ENCODE results near the gene SLC25A24.
"Not testable (repeated sequence)": the region's sequence is repeated elsewhere in the genome, so short reads cannot be mapped to it uniquely, and the experiment has no call there.

The SLC25A24 gene

GRCh38 chr1:108140177-108140576, 60.0 kb downstream of the SLC25A24 start:
- TF ChIP-seq CTCF (IDR thresholded peaks at IDR 0.05; ENCODE audit: insufficient read depth, low read depth, low read length, missing control alignments), result no peak
- H3K4me3 ChIP-seq (ENCODE audit: low read length), result no peak overlapping the region
- no peak for DNase-seq (ENCODE audit: low read depth)

- not testable (repeated sequence) for DNase-seq (ENCODE audit: low read depth); H3K4me3 ChIP-seq (ENCODE audit: low read length)
Measured at GRCh38 chr1:108139555-108139954, 60.6 kb downstream of the SLC25A24 start.

GRCh38 chr1:108133148-108133547, 67.0 kb downstream of the SLC25A24 start:
- DNase-seq (ENCODE audit: low read depth); H3K4me3 ChIP-seq (ENCODE audit: low read length): not testable (repeated sequence)

GRCh38 chr1:108132367-108132766, 67.8 kb downstream of the SLC25A24 start:
- not testable (repeated sequence) for DNase-seq (ENCODE audit: low read depth)

GRCh38 chr1:108131281-108131680, 68.9 kb downstream of the SLC25A24 start:
- not testable (repeated sequence) for DNase-seq (ENCODE audit: low read depth); H3K4me3 ChIP-seq (ENCODE audit: low read length)

More at GRCh38 chr1:108132367-108132766, 67.8 kb downstream of the SLC25A24 start:
- not testable (repeated sequence) for H3K4me3 ChIP-seq (ENCODE audit: low read length)

GRCh38 chr1:108130794-108131193, 69.3 kb downstream of the SLC25A24 start:
- DNase-seq (ENCODE audit: low read depth), result no peak
- TF ChIP-seq CTCF (IDR thresholded peaks at IDR 0.05; ENCODE audit: insufficient read depth, low read depth, low read length, missing control alignments), result no peak
- no peak overlapping the region for H3K4me3 ChIP-seq (ENCODE audit: low read length)

- DNase-seq (ENCODE audit: low read depth), result no peak
- no peak overlapping the region for H3K4me3 ChIP-seq (ENCODE audit: low read length)
- no peak for TF ChIP-seq CTCF (IDR thresholded peaks at IDR 0.05; ENCODE audit: insufficient read depth, low read depth, low read length, missing control alignments)
Measured at GRCh38 chr1:108129999-108130398, 70.1 kb downstream of the SLC25A24 start.

- peak; percentile 97 for TF ChIP-seq CTCF (IDR thresholded peaks at IDR 0.05; ENCODE audit: insufficient read depth, low read depth, low read length, missing control alignments)
- peak; percentile 79 for DNase-seq (ENCODE audit: low read depth)
- no peak overlapping the region for H3K4me3 ChIP-seq (ENCODE audit: low read length)
Measured at GRCh38 chr1:108125312-108126138, 74.6 kb downstream of the SLC25A24 start.

- H3K4me3 ChIP-seq (ENCODE audit: low read length), result no peak overlapping the region
- DNase-seq (ENCODE audit: low read depth), result no peak
- no peak for TF ChIP-seq CTCF (IDR thresholded peaks at IDR 0.05; ENCODE audit: insufficient read depth, low read depth, low read length, missing control alignments)
Measured at GRCh38 chr1:108124622-108125311, 75.4 kb downstream of the SLC25A24 start.
